ENCODE results near the gene OTUD7B.
"Not testable (repeated sequence)": the region's sequence is repeated elsewhere in the genome, so short reads cannot be mapped to it uniquely, and the experiment has no call there.

The OTUD7B gene
- total RNA-seq: 37.4 to 93.3 reads per million in 2 experiments

DNA sequence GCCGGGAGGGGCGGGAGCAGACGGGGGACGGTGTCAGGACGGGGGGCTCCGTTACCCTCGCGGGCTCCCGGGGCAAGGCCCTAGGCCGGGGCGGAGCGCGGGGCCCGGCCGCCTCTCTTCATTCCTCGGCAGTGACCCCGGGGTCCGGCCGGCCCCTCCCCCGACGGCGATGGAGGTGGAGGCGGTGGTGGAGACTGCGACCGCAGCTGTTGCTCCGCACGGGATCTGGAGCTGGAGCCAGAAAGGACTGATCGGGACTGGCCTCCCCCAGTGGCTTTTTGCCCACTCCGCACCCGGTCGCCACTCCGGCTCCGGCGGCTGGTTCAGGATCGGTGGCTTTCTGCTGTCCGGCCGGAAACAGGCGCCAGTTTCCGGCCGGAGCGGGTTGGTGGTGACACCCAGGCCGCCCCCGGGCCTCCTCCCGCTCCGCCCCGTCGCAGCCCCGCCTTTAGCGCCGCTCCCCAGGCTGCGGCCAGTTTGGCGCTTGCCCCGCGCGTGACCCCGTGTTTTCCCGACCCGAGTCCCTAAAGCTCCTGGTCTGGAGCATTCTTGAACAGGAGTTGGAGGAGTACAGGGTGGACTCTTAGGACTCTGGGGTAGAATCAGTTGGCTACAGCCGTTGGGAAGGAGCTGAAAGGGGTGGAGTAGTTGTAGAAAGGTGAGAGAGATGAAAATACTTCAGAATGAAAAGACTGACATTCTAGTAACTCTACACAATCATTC is at the start of gene OTUD7B:
TSS of gene OTUD7B (minus strand) at position 334 of the 723 bp plus-strand sequence. CDS start 33,216 bp downstream, outside the sequence.
- DNase-seq (ENCODE audit: low read depth): peak; percentile 16

DNA sequence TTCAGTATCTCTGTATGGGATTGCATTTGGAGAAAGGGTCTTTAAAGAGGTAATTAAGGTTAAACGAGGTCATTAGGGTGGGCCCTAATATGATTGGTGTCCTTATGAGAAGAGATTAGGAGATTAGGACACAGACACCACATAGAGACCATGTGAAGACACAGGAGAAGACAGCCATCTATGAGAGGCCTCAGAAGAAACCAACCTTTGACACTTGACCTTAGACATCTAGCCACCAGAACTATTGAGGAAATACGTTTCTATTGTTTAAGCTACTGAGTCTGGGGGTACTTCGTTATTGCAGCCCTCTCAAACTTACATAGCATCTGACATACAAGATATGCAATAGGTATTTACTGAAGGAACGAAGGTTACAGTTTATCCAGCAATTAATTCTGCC is 49.7 kb upstream of the OTUD7B start:
- DNase-seq (ENCODE audit: low read depth): no peak

DNA sequence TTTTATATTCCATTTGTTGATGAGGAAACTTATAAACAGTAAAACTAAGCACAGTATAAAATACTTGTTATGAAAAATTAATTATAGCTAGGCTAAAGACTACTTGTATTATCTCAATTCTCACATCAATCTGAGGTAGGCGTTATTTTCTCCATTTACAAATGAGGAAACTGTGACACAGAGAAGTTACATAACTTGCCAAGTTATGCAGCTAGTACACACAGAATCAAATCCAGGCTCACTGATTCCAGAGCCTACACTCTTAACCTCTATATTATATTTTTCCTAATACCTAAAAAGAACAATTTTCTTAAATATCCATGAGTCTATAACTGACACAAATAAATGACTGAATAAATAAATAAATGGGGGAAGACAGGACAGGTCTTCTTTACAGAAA is 45.9 kb upstream of the OTUD7B start:
- no peak for DNase-seq (ENCODE audit: low read depth)

DNA sequence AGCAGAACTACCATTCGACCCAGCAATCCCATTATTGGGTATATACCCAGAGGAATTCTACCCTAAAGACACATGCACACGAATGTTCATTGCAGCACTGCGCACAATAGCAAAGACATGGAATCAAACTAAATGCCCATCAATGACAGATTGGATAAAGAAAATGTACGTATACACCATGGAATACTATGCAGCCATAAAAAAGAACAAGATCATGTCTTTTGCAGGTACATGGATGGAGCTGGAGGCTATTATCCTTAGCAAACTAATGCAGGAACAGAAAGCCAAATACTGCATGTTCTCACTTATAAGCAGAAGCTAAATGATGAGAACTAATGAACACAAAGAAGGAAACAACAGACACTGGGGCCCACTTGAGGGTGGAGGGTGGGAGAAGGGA is 45.0 kb upstream of the OTUD7B start:
- not testable (repeated sequence) for DNase-seq (ENCODE audit: low read depth)

DNA sequence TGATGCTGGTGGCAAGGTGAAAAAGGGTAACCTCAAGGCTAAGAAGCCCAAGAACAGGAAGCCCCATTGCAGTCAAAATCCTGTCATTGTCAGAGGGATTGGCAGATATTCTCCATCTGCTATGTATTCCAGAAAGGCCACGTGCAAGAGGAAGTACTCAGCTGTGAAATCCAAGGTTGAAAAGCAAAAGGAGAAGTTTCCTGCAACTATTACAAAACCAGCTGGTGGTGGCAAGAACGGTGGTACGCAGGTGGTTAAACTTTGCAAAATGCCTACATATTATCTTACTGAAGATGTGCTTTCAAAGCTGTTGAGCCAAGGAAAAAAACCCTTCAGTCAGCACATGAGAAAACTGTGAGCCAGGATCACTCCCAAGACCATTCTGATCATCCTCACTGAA is 43.4 kb upstream of the OTUD7B start:
- DNase-seq (ENCODE audit: low read depth): no peak

DNA sequence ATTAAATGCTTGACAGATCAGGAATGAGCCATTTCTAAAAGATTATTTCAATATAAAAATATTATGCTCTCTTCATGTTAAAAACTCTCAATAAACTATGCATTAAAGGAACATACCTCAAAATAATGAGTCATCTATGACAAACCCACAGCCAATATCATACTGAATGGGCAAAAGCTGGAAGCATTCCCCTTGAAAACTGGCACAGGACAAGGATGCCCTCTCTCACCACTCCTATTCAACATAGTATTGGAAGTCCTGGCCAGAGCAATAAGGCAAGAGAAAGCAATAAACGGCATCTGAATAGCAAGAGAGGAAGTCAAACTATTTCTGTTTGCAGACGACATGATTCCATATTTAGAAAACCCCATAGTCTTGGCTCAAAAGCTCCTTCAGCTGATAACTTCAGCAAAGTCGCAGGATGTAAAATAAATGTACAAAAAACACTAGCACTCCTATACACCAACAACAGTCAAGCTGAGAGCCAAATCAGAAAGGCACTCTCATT is 41.4 kb upstream of the OTUD7B start:
- DNase-seq (ENCODE audit: low read depth): not testable (repeated sequence)

DNA sequence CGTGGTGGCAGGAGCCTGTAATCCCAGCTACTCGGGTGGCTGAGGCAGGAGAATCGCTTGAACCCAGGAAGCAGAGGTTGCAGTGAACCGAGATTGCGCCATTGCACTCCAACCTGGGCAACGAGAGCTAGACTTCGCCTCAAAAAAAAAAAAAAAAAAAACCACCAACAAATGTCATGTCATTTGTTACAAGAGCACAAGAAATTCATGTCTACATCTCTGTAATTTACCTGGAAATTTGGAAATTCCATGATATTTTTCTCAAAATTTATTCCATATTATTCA is 40.5 kb upstream of the OTUD7B start:
- DNase-seq (ENCODE audit: low read depth): no peak

DNA sequence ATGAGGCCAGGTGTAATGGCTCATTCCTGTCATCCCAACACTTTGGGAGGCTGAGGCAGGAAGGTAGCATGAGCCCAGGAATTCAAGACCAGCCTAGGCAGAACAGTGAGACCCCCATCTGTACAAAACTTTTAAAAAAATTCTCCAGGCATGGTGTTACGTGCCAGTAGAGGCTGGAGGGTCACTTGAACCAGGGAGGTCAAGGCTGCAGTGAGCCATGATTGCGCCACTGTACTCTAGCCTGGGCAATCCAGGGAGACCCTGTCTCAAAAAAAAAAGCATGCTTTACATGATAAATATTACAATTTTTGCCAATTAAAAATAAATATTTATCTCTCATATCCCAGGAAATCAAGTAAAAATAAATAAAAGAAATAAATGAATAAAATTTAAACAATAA is 39.4 kb upstream of the OTUD7B start:
- DNase-seq (ENCODE audit: low read depth): no peak

DNA sequence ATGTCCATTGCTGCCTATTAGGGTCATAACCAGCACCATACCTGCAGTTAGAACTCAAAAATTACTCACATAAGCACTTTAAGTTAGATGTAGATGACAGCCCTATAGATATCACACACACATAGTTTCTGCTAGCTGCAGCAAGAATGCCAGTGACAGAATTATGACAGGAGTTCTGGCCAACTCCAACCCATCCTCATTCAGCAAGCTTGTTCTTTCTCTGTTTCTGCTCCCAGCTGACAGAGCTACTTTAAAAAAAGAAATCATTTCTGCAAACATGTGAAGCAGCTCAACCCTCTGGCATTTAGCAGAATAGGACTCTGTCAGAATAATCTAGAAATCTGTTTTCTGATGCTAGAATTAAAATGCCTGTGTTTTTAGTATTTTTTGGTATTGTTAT is 23.8 kb upstream of the OTUD7B start:
- no peak for DNase-seq (ENCODE audit: low read depth)

DNA sequence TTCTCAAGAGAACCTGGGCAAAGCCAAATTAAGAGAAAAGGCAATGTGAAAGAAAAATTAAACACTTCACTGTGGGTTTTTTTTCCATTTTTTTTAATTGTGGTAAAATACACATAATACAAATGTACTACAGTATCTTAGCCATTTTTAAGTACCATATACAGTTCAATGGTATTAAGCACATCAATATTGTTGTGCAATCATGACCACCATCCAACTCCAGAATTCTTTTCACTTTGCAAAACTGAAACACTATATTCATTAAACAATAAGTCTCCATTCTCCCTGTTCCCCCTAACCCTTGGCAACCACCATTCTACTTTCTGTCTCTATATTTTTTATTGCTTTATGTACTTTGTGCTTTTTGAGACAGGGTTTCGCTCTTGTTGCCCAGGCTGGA is 17.8 kb upstream of the OTUD7B start:
- DNase-seq (ENCODE audit: low read depth): no peak

DNA sequence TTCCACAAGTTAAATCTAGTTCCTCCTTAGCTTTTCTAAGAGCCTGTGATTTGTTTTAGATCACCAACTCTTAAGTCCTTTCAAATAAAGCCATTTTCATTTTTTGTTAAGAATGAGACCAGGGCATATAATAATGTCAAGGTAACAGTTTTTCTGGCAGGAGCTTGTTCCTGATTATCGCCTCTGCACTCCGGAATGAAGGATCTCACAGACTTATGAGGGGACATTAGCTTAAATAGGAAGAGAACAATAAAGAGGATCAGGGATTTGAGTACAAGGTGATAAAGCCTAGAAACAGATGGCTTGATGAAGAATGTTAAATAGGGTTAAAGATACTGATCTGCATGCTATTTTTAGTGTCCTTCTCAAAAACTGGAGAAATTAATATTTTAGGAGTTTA is 13.6 kb upstream of the OTUD7B start:
- no peak for DNase-seq (ENCODE audit: low read depth)

DNA sequence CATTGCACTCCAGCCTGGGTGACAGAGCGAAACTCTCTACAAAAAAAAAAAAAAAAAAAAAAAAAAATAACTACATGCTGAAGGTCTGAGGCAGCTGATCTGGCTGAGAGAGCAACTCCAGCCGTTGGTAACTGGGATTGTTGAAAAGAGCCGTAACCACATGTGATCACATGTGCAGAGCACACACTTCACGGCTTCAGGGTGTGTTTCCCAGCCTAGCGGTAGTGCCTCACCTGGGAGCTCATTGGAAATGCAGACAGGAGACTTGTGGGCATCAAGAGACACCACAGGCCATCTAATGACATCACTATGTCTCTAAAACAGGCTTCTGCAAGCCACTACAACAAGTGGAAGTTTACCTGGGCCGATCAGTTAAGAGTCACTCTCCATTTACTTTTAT is 11.8 kb upstream of the OTUD7B start:
- no peak for DNase-seq (ENCODE audit: low read depth)

DNA sequence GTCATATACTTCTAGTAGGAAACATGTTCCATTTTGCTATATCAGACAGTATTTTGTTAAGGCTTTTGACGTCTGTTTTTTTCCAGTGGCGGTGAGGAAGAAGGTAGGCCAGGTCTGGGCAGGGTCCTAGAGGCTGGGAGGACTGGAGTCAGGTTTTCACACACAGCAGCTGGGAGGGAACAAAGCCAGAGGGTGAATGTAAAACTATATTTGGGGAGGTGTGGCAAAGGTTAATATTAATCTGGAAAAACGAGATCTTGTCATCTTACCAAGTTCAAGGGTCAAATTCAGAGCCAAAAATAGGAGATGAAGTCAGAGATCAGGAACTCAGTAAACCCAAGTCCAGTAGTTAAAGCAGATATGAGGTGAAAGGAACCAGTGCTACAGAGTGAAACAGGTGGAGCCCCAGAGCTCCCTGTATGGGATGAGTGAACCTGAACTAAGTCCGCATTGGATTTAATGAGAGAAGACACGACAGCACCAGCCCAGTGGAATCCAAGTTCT is 10.7 kb upstream of the OTUD7B start:
- DNase-seq (ENCODE audit: low read depth): no peak

DNA sequence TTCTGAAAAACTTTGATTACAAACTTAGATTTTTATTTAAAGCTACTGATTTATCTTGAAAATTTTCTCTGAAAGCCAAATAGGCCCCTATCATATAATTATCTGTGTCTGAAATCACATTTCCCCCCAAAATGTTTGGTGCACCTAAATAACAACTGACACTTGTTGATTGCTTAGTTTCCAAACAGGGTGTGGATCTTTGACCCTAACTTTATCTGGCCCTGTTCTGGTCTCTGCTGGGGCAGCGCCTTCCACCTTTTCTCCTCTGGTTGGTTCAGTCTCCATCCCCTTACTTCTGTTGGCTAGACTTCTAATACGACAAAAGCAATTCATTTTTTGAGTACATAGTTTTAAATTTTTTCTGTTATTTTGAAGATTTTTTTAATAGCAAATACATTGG is 10.2 kb upstream of the OTUD7B start:
- DNase-seq (ENCODE audit: low read depth): no peak

DNA sequence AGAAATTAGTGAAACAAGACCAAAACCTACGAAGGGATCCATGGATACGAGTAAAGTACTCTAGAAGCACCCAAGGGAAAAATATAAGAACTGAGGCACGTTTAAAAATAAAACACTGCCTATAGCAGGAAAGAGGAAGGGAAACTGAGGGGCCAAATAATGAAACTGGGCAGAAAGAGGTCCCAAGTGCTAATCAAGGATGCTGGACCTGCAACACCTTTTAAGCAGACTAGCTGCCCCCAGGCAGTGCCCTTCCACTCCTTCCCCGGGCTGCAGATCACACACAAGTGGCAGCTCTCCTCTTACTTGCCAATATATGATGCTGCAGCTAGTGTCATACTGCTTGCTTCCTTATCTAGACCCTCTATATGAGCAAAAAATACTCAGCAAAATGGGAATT is 7.6 kb upstream of the OTUD7B start:
- no peak for DNase-seq (ENCODE audit: low read depth)

DNA sequence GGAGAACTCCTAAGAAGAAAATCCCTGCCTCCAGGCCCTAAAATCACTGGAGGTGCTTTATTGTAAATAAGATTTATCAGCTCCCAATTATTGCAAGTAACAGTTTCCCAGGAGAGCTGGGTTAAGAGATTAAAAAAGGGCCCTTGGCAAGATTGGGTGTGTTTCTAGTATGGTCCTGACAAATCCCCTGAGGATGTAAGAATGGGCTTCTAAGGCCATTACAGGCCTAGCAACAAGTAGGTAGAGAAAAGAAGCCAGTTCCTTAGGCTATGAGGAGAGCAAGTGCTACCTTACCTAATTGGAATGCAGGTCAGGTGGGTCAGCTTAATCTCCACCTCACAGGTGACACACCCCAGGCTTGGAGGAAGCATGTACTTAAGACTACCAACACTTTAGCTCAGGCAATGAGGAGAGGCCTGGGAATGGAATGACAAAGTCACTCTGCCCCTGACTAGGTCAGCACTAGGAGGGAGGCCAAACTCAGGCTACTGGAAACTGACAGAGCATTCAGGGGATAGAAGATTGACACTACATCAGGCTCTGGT is 6.8 kb upstream of the OTUD7B start:
- DNase-seq (ENCODE audit: low read depth): no peak

DNA sequence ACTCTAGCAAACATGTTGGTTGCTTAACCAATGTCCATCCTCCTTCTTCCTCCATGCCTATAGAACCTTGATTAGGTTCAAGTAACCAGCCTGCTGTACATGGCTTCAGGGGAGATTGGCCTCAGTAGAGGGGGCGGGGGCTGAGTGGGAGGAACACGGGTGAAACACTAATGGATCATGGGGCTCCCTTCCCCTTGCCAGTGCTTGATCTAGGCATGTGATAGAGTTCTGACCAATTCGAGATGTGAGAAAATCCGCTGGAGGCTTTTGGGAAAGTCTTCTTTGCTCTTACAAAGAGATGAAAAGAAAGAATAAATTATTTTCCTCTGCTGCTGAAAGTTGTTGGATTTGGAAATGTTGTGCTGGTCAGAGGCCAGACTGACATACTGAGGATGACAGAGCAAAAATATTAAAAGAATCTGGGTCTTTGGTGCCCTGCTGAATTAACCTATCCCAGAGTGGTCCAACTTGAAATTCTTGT is 5.2 kb upstream of the OTUD7B start:
- no peak for DNase-seq (ENCODE audit: low read depth)

DNA sequence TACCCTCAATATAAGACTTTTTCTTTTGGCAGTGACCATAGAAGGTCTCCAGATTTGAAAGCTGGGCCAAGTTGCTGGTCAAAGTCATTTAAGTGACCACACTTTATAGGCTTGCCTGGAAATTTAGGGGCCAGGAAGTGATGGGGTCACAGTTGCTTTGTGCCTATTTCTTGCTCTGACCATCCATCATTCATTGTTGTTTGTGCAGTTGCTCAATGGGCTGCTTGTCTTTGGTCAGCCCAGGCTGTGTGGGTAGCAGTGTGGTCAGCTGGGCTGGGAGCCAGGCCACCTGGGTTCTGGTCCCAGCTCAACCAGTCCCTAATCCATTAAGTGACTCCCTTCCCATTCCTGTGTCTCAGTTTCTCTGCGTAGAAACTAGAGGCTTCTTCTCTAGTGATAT is 2.1 kb upstream of the OTUD7B start:
- DNase-seq (ENCODE audit: low read depth): no peak

DNA sequence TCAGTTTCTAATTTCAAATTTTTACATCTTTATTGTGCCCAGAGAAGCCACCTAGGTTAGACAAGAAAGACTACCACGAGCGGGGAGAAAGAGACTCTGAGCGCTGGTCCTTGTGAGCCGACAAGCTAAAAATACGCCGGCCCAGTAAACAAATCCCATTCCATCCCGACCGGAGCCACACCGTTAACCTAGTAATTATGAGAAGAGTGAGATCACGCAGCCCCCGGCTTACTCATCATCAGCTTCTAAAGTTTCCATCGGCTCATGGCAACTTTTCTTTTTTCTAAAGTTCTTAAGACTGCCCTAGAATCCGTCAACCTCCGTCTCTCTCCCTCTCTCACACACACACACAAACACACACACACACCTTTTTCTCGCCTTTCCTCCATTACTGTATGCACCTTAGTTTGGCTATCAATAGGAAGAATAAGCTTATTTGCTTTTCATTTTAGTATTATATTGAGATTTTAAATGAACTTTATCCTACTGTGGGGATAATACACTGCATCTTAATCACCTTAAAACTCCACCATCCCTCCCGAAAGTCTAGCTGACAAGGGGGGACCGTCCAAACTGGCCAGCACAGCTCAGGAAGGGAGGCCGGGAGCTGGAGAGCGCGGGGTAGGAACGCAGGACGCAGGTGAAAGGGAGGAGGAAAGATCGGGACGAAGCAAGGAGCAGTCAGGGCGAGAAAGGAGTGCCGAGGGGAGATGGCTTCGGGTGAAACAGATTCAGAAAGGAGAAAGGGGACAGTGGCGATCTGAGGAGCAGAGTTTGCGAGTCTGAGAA is 728 bp downstream of the OTUD7B start:
- peak; percentile 13 for DNase-seq (ENCODE audit: low read depth)

DNA sequence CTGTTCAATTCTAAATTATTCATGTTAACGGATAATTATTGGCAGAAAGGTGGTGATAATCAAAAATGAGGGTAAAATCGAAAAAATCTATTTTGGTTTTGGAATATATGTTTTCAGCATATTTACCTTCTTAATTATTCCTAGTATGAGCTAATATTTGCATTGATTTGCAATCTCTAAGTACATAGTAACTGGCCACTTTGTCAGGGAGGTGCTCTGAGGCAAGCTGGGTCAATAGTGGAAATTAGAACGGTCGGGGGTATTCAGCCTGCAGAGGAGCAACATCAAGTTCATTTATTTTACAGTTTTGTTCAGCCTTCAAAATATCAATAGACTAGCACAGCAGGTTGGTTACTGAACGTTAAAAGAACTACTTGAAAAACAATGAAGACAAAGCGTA is 1.8 kb downstream of the OTUD7B start:
- DNase-seq (ENCODE audit: low read depth): no peak

DNA sequence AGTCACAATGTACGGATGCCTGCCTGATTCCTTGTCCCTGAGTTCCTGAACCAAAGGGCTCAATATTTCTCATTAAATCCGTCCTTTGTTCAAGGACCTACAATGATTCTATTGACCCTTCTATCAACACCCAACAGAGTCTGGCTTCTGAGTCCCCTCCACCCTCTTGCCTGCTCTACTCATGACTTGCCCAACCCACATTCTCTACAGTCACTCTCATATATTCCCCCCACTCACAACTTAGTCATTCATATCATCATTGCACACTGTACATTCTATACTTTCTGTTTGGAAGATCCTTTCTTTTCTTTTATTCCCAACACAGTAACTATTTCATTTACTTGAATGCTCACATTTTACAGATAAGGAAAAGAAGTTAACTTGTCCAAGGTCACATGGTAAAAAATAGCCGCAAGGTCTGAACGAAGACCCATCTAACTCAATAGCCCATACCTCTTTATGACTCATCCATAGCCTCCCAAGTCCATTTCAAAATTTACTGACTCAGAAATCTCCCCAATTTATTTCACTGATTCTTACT is 3.6 kb downstream of the OTUD7B start:
- no peak for DNase-seq (ENCODE audit: low read depth)

DNA sequence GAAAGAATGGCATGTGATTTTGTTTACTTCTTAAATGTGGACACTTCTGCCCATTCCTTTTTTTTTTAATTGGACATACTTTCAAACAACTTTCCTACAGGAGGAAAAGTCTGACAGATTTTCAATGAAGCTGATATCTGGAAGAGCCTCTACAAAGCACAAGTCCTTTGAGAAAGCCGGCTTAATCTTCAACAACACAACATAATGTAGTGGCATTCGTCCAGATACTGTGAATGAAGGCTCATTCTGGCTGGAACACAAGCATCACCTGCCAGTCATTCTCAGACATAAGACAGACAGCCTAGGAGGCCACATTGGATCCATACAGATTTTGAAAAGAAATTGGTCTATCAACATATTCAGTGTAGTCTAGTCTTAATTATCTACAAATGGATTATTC is 4.9 kb downstream of the OTUD7B start:
- no peak for DNase-seq (ENCODE audit: low read depth)

DNA sequence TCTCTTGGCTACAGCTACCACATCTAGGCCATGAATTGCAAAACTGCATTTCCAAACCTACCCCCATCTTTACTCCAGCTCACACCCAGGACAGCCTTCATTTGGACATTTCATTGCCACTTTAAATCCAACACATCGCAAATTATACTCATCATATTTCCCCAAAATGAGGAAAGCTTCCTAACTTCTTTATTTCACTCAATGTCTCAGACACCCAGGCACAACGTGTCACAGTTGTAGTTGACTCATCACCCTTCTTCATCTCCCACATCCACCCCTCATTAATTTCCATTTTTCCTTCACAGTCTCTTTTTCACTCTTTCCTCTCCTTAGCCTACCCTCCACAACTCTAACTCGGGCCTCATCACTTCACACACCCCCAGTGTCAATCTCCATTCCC is 6.7 kb downstream of the OTUD7B start:
- DNase-seq (ENCODE audit: low read depth): no peak

Data from T follicular helper cell (primary cell).